ENCODE data around the gene LIN37.

The LIN37 gene

GRCh38 chr19:35712567-35713505 is 35.5 kb upstream of the LIN37 start:
- DNase-seq (ENCODE audit: low read depth, low spot score): no peak

GRCh38 chr19:35713506-35713850 is 34.9 kb upstream of the LIN37 start:
- H3K4me3 ChIP-seq: no peak overlapping the region
- DNase-seq (ENCODE audit: low read depth, low spot score): no peak
- H3K9ac ChIP-seq (ENCODE audit: insufficient read length): no peak overlapping the region
- no peak overlapping the region for H3K27ac ChIP-seq
- H3K9me3 ChIP-seq (ENCODE audit: low read depth, low read length): no peaks in the 10 kb centered on the region
- TF ChIP-seq FOXP2 (optimal IDR thresholded peaks at IDR 0.05; ENCODE audit: control extremely low read depth, extremely low read length, insufficient read depth) (no peak), POLR2AphosphoS5 (IDR thresholded peaks at IDR 0.05; ENCODE audit: borderline replicate concordance, low read depth, low read length) (no peak), EZH2 (IDR thresholded peaks at IDR 0.05) (no peak)
- H3K36me3 ChIP-seq (ENCODE audit: insufficient read depth, low read length): no peaks in the 10 kb centered on the region

More at GRCh38 chr19:35712567-35713505, 35.5 kb upstream of the LIN37 start:
- Histone ChIP-seq H3K27ac (no peak overlapping the region), H3K36me3 (ENCODE audit: insufficient read depth, low read length) (no peaks in the 10 kb centered on the region), H3K9me3 (ENCODE audit: low read depth, low read length) (no peaks in the 10 kb centered on the region), H3K9ac (ENCODE audit: insufficient read length) (no peak overlapping the region), H3K4me3 (no peak overlapping the region)
- TF ChIP-seq FOXP2 (optimal IDR thresholded peaks at IDR 0.05; ENCODE audit: control extremely low read depth, extremely low read length, insufficient read depth) (no peak), POLR2AphosphoS5 (IDR thresholded peaks at IDR 0.05; ENCODE audit: borderline replicate concordance, low read depth, low read length) (no peak), EZH2 (IDR thresholded peaks at IDR 0.05) (no peak)

- no peak for DNase-seq (ENCODE audit: low read depth, low spot score)
- TF ChIP-seq POLR2AphosphoS5 (IDR thresholded peaks at IDR 0.05; ENCODE audit: borderline replicate concordance, low read depth, low read length) (no peak), EZH2 (IDR thresholded peaks at IDR 0.05) (no peak), FOXP2 (optimal IDR thresholded peaks at IDR 0.05; ENCODE audit: control extremely low read depth, extremely low read length, insufficient read depth) (no peak)
- Histone ChIP-seq H3K27ac (no peak overlapping the region), H3K9me3 (ENCODE audit: low read depth, low read length) (no peaks in the 10 kb centered on the region), H3K4me3 (no peak overlapping the region), H3K36me3 (ENCODE audit: insufficient read depth, low read length) (no peaks in the 10 kb centered on the region), H3K9ac (ENCODE audit: insufficient read length) (no peak overlapping the region)
Measured at GRCh38 chr19:35713904-35714495, 34.4 kb upstream of the LIN37 start.

GRCh38 chr19:35714601-35715354 is 33.6 kb upstream of the LIN37 start:
- H3K36me3 ChIP-seq (ENCODE audit: insufficient read depth, low read length): peaks cover 3% of the 10 kb centered on the region; the same call in 1 of the 2 replicates
- DNase-seq (ENCODE audit: low read depth, low spot score): no peak
- no peak overlapping the region for H3K27ac ChIP-seq
- H3K9ac ChIP-seq (ENCODE audit: insufficient read length): no peak overlapping the region
- no peaks in the 10 kb centered on the region for H3K9me3 ChIP-seq (ENCODE audit: low read depth, low read length)
- no peak for TF ChIP-seq FOXP2 (optimal IDR thresholded peaks at IDR 0.05; ENCODE audit: control extremely low read depth, extremely low read length, insufficient read depth)
- no peak for TF ChIP-seq EZH2 (IDR thresholded peaks at IDR 0.05)
- no peak for TF ChIP-seq POLR2AphosphoS5 (IDR thresholded peaks at IDR 0.05; ENCODE audit: borderline replicate concordance, low read depth, low read length)
- no peak overlapping the region for H3K4me3 ChIP-seq

GRCh38 chr19:35715355-35715809 is 33.0 kb upstream of the LIN37 start:
- H3K27ac ChIP-seq: no peak overlapping the region
- no peak overlapping the region for H3K4me3 ChIP-seq
- DNase-seq (ENCODE audit: low read depth, low spot score): no peak
- TF ChIP-seq POLR2AphosphoS5 (IDR thresholded peaks at IDR 0.05; ENCODE audit: borderline replicate concordance, low read depth, low read length) (no peak), FOXP2 (optimal IDR thresholded peaks at IDR 0.05; ENCODE audit: control extremely low read depth, extremely low read length, insufficient read depth) (no peak), EZH2 (IDR thresholded peaks at IDR 0.05) (no peak)
- H3K9ac ChIP-seq (ENCODE audit: insufficient read length): no peak overlapping the region
- H3K36me3 ChIP-seq (ENCODE audit: insufficient read depth, low read length): peaks cover 7% of the 10 kb centered on the region; the same call in 1 of the 2 replicates
- no peaks in the 10 kb centered on the region for H3K9me3 ChIP-seq (ENCODE audit: low read depth, low read length)

- H3K27ac ChIP-seq: no peak overlapping the region
- no peak overlapping the region for H3K9ac ChIP-seq (ENCODE audit: insufficient read length)
- no peak for DNase-seq (ENCODE audit: low read depth, low spot score)
- H3K9me3 ChIP-seq (ENCODE audit: low read depth, low read length): no peaks in the 10 kb centered on the region
- H3K4me3 ChIP-seq: peak overlapping the region; percentile 93
- TF ChIP-seq FOXP2 (optimal IDR thresholded peaks at IDR 0.05; ENCODE audit: control extremely low read depth, extremely low read length, insufficient read depth) (no peak), POLR2AphosphoS5 (IDR thresholded peaks at IDR 0.05; ENCODE audit: borderline replicate concordance, low read depth, low read length) (no peak), EZH2 (IDR thresholded peaks at IDR 0.05) (no peak)
- H3K36me3 ChIP-seq (ENCODE audit: insufficient read depth, low read length): peaks cover 7% of the 10 kb centered on the region; the same call in 1 of the 2 replicates
Measured at GRCh38 chr19:35715981-35716800, 32.2 kb upstream of the LIN37 start.

GRCh38 chr19:35716801-35717664 is 31.3 kb upstream of the LIN37 start:
- peak; percentile 58; the same call in 1 of the 2 replicates for TF ChIP-seq POLR2AphosphoS5 (IDR thresholded peaks at IDR 0.05; ENCODE audit: borderline replicate concordance, low read depth, low read length)
- TF ChIP-seq FOXP2 (optimal IDR thresholded peaks at IDR 0.05; ENCODE audit: control extremely low read depth, extremely low read length, insufficient read depth): no peak
- no peak for TF ChIP-seq EZH2 (IDR thresholded peaks at IDR 0.05)
- H3K9me3 ChIP-seq (ENCODE audit: low read depth, low read length): no peaks in the 10 kb centered on the region
- peak overlapping the region; percentile 67 for H3K9ac ChIP-seq (ENCODE audit: insufficient read length)
- H3K36me3 ChIP-seq (ENCODE audit: insufficient read depth, low read length): peaks cover 13% of the 10 kb centered on the region; the same call in 1 of the 2 replicates
- peak; percentile 52 for DNase-seq (ENCODE audit: low read depth, low spot score)
- H3K4me3 ChIP-seq: peak overlapping the region; percentile 93
- H3K27ac ChIP-seq: peak overlapping the region; percentile 76; the same call in 1 of the 2 replicates

All from SK-N-MC (cell line).